RWPE1 (cell line): ENCODE results near the gene ABR.

Source experiments
- CTCF ChIA-PET: fragments of 350-600 bp; sonication (Branson Sonifier 250); formaldehyde crosslinking; extraction: SDS; loops from one replicate; lab custom pipeline; 2021; lab: Yijun Ruan, JAX
- POLR2A ChIA-PET: fragments of 400-600 bp; formaldehyde crosslinking; extraction: SDS; loops from one replicate; lab custom pipeline; 2020; ENCODE audit warnings: antibody characterized with exemption; ENCODE audit not compliant: low non-redundant PET; lab: Yijun Ruan, JAX
- DNase-seq: peaks from one replicate; pipeline ENCODE4 v3.0.0; 2012; ENCODE audit warnings: low spot score
- H3K27ac ChIP-seq: fragments of 450-650 bp; 2 replicates; pipeline ENCODE4 v1.5.1; 2017
- CTCF ChIP-seq: fragments of 450-650 bp; conservative IDR thresholded peaks from 2 replicates; pipeline ENCODE4 v1.5.1; 2017; ENCODE audit warnings: low read depth, mild to moderate bottlenecking

ABR gene

DNA sequence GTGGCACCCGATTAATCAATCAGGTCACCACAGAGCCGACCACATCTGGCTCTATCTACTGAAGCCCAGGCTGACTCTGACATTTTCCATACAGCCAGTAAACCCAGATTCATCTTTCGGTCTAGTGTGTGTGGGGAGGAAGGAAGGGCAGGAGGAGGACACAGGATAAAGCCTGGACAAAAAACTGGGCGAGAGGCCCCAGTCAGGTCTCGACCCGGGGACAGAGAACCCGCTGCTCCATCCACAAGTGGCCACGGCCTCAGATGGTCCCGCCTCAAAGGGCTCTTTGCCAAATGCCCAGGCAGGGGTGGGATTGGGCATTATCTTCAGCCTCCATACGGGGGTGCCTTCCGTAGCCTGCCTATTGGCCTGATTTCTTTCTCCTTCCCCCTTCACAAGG is 7.8 kb downstream of the ABR start:
- no peak for DNase-seq
- ChIA-PET POLR2A (no interaction called here), CTCF (no interaction called here)
- no peak for TF ChIP-seq CTCF
- H3K27ac ChIP-seq, result no peak overlapping the region

- POLR2A ChIA-PET, result no interaction called here
- TF ChIP-seq CTCF, result no peak
- no peak for DNase-seq
- H3K27ac ChIP-seq, result no peak overlapping the region
- CTCF ChIA-PET, result no interaction called here
Observed at GRCh38 chr17:1170739-1171138, 9.0 kb downstream of the ABR start.

GRCh38 chr17:1169929-1170312 is 9.9 kb downstream of the ABR start:
- ChIA-PET CTCF (interaction anchor here (0.6 kb wide), 1 partner anchor 19 kb away, joined by 5 read pairs; no protein-coding TSS in a partner anchor), POLR2A (no interaction called here)
- no peak for TF ChIP-seq CTCF
- DNase-seq, result no peak
- H3K27ac ChIP-seq, result no peak overlapping the region

- TF ChIP-seq CTCF, result no peak
- H3K27ac ChIP-seq, result no peak overlapping the region
- ChIA-PET CTCF (interaction anchor here (0.7 kb wide), 1 partner anchor 630 kb away, joined by 3 read pairs; no protein-coding TSS in a partner anchor), POLR2A (no interaction called here)
- DNase-seq, result no peak
Observed at GRCh38 chr17:1169221-1169928, 10.4 kb downstream of the ABR start.

DNA sequence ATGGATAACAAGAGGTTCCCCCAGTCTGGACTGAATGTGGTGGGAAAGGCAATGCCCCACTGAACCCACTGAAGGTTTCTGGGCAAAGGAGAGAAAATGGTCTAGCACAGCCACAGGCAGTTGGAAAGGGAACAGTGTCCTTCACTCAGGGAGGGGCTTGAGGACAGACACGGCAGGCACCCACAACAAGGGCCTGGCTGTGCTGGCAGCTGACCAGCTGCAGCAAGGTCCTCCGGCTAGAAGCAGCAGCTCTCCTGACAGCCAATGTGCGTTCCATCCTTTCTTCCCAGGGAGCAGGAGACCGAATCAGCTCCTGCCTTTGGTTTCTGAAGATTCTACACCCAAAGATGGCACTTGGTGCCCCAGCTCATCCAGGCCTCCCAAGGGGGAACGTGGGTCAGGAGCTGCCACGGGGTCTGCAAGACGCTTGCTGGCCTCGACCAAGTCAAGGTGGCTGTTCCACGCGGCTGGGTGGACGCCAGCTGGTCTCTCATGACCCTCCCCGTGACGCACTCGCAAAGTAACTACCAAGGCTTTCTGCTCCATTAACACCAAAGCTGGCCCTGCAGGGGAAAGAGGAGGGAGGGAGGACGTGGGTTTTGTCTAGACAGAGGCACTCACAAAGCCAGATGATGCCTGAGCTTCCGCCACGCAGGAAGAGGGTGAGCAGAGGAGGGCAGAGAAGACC is 11.1 kb downstream of the ABR start:
- POLR2A ChIA-PET, result no interaction called here
- CTCF ChIA-PET, result interaction anchor here (0.6 to 0.7 kb wide), 2 partner anchors 58 to 630 kb away, joined by 3 read pairs; no protein-coding TSS in a partner anchor
- no peak overlapping the region for H3K27ac ChIP-seq
- no peak for DNase-seq
- no peak for TF ChIP-seq CTCF

GRCh38 chr17:1166276-1166675 is 13.5 kb downstream of the ABR start:
- ChIA-PET CTCF (interaction anchor here (0.6 to 1.6 kb wide), 4 partner anchors 9 to 108 kb away, joined by 3 to 10 read pairs (median 6); no protein-coding TSS in a partner anchor), POLR2A (no interaction called here)
- no peak overlapping the region for H3K27ac ChIP-seq
- DNase-seq, result no peak
- TF ChIP-seq CTCF, result no peak
